GM12873 (cell line): ENCODE measurements around the gene CLDN22.

Source experiments
- CTCF ChIP-seq: IDR thresholded peaks from 2 replicates; pipeline ENCODE4 v1.5.1; 2012; ENCODE audit warnings: low read depth, mild to moderate bottlenecking, moderate library complexity, low read length, control low read depth; ENCODE audit not compliant: insufficient read depth; ENCODE audit errors: missing control alignments

Gene CLDN22

DNA sequence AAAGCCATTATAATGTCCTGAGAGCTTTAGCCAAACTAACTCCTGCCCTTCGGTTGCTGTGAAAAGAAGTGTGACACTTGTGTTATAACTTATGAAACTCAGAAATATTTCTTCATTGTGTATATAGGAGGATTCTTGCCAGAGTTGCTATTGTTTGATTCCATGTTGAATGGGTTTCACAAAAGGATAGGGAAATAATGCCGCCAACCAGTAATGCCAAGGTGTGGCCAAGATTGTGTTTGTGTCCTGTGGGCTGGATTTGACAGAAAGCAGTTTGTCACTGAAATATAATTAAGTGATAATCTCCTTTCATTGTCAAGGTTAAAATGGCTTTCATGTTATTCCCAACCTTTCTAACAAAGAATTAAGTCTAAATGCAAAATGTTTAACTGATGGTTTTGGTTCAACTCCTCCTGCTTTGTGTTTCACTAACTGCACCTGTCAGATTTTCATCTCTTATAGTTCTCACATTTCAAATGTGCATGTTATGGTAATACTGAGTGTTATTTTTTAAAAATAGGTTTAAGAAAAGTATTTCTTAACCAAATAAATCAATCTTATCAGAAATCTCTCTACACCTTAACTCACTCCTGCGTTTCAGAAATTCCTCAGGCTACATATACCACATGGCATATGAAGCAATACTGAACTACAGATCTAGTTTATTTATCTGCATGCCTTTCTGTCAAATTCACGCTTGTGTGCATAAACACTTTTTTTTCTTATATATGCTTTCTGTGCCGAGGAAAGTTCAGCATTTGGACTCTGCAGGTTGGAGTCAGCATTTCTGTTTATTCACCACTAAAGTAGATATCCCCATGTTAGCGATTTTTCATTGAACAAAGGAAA is at the start of gene CLDN22:
TSS of gene CLDN22 (minus strand) at position 66 of the 849 bp plus-strand sequence. CDS start at position 8, 58 bp downstream.
- no peak for TF ChIP-seq CTCF

- no peak for TF ChIP-seq CTCF
Measured at GRCh38 chr4:183369073-183369472, 49.0 kb upstream of the CLDN22 start.

DNA sequence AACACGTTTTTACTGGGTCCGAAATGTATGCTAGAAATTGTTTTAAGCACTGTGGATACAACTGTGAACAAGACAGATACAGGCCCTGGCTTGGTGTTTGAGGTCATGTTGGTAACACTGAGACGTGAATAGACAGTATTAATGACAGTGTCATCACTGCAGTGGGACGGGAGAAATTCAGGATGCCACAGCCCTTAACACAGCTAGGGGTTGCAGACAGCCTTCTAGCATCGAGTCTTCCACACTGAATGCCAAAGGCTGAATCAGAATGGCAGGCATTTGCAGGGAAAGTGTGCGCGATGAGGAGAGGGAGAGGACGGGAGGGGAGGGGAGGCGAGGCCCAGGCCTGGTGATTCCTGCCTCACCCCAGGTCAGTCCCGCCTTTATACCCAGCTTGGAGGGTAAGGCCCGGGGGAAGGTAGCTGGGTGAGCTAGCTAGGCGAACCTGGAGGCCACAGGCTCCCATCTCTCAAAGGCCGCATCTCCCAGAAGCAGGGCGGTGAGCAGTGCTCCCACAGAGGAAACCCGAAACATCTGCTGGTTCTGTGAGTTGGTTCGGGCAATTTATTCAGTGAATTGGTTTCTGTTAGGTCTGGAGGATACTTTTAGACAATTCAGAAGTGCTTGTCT is 46.2 kb upstream of the CLDN22 start:
- no peak for TF ChIP-seq CTCF

DNA sequence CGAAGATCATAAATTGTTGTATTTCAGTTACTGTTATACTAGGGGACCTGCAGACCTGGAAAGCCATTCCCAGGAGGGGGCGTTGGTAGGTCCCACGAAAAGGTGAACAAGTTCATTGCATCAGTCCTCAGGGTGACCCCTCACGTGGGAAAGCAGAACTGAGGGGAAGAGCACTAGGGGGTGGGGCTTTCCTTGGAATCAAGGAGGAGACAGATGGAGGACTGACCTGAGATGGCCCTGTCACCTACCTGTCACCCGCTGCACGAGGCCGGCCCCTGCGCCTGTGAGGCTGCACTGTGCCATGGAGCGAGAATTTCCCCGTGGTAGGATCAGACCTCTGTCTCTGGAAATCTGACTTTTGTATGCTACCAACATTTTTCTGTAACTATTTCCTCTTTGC is 43.9 kb upstream of the CLDN22 start:
- TF ChIP-seq CTCF = no peak

DNA sequence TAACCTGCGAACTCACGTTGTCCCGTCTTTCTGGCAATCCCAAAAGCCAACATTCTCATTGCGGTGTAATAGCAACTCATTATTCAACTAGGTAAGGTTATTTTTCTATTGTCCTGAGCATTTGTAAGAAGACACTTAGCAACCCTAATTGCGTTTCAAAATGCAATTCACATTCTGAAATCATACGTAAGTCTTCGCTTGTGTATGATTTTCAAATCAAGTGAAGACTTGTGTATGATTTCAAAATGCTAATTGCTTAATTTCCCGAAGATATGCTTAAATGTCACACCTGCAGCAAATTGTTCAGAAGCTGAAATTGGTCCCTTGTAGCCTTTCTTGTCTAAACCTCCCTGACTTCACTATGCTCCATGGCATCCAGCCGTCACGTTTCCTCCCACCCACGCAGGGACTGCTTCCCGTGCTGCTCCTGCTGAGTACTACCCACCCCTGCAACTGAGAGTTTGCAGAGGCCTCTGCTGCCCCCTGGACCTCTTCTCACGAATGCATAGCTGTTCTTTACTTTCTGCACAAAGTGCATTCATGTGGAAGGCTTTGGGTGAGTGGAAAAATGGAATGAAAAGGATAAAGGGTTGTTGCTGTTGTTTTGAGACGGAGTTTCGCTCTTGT is 43.0 kb upstream of the CLDN22 start:
- no peak for TF ChIP-seq CTCF

DNA sequence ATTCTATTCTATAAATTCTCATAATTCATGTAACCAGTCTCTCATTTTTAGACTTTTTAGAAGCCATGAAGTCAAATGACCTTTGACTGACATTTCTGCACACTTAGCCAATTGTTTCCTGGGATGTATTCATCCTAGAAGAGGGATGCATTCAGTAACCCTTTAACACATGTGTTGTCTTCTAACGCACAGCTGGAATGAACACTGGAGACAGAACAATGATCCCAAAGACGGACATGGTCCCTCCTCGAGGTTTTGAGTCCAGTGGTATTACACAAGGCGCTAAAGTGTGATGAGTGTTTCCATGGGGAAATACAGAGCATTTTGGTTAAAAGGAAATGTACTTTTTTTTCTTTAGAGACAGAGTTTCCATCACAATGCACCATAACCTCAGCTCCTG is 42.0 kb upstream of the CLDN22 start:
- TF ChIP-seq CTCF = no peak
